GM10266 (cell line): Measurements from ENCODE around the gene ARHGAP24.

ENCODE experiments used
- DNase-seq: peaks from one replicate; pipeline ENCODE4 v3.0.0; 2012; ENCODE audit errors: extremely low spot score
- CTCF ChIP-seq: IDR thresholded peaks from 2 replicates; pipeline ENCODE4 v1.5.1; 2012; ENCODE audit warnings: mild to moderate bottlenecking, low read depth; ENCODE audit not compliant: control insufficient read depth, insufficient read depth; ENCODE audit errors: missing control alignments

ARHGAP24 gene

GRCh38 chr4:85790582-85790981 lies 315.6 kb downstream of the ARHGAP24 start:
- DNase-seq: no peak
- no peak for TF ChIP-seq CTCF

GRCh38 chr4:85792376-85793232 lies 317.7 kb downstream of the ARHGAP24 start:
- no peak for DNase-seq
- TF ChIP-seq CTCF: no peak

DNA sequence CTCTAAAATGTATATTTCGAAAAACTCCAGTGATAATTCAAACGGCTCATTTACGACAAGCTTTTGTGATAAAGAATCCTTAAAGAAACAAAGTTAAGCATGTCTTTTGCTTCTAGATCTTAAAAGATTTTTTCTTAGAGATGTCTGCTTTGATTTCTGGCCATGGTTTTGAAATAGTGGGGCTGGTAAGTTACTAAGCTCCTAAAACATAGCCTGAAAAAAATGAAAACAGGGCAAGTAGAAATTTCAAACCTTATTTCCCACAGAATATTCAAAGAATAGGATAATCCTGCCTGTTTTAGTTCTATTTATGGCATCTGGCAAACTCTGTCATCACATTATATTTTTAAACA lies 318.3 kb downstream of the ARHGAP24 start:
- DNase-seq: no peak
- TF ChIP-seq CTCF: no peak

DNA sequence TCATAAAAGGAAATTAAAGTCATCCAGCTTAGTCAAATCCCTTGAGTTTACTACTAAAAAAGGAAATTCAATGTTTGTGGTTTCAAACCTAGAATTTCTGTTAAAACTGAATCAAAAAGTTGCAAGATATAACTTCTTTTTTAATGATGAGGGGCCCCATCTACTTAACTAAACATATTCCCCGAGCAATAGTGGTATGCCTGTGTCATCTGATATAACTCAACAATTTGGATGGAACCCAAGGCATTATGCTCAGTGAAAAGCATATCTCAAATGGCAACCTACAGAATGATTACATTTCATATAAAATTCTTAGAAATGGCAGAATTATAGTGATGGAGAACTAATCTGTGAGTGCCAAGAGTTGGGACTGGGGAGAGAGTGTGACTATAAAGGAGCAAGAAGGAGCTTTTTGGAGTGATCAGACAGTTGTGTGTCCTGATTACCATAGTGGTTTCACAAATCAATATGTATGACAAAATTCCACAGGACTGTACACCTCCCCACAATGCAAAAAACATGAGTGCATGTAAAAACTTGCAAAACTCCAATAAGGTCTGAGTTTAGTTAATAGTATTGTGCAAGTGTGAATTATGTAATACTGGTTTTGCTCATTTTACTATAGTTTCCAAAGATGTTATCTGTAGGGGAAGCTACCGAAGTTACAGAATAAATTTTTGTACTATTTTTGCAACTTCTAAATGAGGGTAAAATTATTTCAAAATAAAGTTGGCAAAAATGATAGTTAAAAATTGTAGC lies 323.2 kb downstream of the ARHGAP24 start:
- DNase-seq: no peak
- TF ChIP-seq CTCF: no peak

DNA sequence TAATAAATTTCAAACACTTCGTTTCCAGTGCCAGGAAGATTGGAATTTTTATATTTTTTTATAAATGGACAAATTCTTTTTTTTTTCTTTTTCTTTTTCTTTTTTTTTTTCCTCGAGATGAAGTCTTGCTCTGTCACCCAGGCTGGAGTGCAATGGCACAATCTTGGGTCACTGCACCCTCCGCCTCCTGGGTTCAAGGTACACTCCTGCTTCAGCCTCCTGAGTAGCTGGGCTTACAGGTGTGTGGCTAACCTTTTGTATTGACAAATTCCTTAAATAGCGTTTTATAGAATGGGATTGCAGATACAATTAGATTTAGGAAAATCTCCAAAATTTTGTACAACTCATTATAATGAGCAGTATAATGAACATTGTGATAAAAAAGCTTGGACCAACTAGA lies 328.9 kb downstream of the ARHGAP24 start:
- TF ChIP-seq CTCF: no peak
- no peak for DNase-seq

DNA sequence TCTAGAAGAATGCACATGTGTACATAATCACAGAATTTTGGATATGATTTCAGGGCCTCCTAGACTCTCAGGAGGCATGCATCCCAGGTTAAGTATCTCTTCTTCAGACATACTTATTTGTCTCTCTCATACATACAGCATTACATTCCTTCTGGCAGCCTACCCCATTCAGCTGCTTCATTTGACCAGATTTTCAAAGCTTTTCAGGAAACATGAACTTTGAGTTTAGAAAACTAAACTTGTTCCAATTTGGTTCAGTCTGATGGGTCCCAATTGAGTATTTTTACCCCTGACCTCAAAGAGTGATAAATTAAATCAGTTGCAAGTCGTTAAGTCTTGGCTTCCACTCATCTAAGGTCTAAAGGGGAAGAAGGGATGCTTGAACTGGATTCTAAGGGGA lies 330.9 kb downstream of the ARHGAP24 start:
- no peak for TF ChIP-seq CTCF
- DNase-seq: no peak

GRCh38 chr4:85806334-85806733 lies 331.4 kb downstream of the ARHGAP24 start:
- no peak for DNase-seq
- TF ChIP-seq CTCF: no peak
